Stimulated activated CD8-positive, alpha-beta memory T cell treated with anti-CD3 and anti-CD28 coated beads, Interleukin-7, amount 100 ng/mL, for 24 hours (primary cell): ENCODE results near the gene JAG1.

Experiments used
- DNase-seq: peaks from one replicate; pipeline ENCODE4 v3.0.0-alpha.2; 2020; ENCODE audit warnings: low read depth

Gene JAG1

DNA sequence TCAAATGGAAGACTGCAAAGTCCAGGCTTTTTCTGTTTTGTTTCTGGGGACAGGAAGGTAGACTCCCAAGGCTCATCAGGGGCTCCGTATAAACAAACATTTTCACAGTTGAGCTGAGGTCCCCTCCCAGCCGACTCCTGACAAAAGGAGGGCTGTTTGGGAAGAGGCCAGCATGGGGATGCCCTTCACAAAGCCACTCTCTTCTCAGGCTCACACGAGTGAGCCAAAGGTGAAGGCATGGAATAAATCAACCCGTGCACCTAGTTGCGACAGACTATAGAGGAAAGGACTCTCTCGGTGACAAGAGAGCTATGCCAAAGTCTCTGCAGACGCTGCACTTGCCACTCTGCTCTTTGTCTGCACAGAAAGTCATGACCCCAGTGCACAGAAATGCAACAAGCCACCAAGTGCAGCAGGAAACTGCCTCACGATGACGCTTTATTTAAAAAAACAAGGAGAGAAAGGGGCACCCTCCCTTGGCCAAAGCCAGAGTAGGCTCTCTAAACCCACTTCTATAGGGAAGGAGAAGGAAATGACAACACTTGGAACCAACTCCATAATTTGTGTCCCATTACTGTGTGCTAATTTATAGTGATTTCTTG lies 21.0 kb downstream of the JAG1 start:
- no peak for DNase-seq

DNA sequence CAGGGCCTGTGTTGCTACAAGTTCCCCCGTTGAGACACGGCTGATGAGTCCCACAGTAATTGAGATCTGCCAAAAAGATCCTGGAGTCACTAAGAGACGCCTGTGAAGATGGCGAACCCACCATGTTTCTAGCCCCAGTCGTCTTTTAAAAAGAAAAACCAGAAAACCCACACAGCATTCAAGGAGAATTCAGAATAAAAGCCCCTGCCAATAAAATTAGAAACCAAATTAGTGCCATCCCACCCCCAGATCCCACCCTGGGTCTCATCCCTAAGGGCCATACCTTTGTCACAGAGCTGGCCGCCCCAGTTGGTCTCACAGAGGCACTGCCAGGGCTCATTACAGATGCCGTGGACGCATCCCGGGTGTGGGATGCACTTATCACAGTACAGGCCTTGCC lies 21.6 kb downstream of the JAG1 start:
- DNase-seq: no peak

DNA sequence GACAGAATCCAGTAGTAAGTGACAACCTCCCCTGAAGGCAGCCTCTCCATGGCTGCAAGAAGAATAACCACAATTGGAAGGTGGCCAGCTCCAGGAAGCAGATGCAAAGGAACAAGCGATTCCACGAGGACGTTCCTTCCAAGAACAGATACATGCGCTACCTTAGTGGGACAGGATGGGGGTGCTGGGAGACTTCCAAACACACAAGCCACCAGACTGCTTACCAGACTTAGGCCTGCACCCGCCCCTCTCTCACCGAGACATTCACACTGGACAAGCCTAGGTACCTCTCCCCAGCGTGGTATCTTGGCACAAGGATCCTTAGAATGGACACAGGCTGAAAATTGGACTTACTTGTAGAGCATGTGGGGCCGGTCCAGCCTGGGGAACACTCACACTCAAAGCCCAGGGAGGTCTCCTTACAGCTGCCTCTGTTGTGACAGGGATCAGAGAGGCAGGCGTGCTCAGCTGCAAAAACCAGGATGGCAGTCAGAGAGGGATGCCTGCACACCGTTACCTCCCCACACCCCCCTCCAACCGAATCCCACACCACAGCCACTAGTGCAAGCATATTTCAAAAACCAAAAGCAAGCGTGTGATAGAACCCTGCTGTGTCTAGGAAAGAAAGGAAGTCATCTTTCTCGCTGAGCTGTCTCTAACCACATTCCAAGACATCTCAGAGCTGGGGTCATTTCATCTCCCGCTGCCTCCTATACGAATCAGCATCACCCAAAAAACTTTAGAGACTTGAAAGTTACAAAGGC lies 22.4 kb downstream of the JAG1 start:
- DNase-seq: no peak

DNA sequence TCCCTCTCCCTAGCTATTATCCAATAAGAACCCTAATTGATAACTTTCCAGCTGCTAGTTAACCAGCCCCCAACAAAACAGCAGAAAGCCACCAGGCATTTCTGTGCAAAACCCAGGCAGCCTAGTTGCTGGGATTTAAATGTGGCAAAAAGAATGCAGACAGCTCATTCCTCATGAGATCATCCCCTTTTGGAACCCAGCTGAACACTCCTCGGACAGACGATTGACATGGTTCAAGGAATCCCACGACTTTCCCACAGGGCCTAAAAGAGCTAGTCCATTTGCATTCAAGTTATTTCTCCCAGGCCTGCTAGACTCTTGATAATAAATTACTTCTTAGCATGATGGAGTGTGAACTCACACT lies 24.0 kb downstream of the JAG1 start:
- DNase-seq: no peak

GRCh38 chr20:10649080-10649796 lies 24.6 kb downstream of the JAG1 start:
- no peak for DNase-seq

DNA sequence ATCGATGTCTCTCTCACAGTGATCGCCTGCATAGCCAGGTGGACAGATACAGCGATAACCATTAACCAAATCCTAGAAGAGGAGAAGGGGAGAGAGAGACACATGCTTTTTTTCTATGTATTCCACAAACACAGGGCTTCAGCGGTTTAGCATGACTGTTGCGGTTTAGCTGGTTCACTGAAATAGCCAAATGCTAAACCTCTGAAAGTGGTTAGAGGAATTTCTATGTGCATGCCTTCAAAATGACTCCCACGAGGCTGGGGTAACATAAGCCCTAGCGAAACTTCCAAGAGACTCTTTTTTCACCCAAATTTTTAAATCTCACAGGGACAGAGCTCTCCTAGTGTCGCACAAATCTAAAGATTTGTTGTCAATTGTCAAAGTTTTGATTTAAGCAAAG lies 25.1 kb downstream of the JAG1 start:
- no peak for DNase-seq

DNA sequence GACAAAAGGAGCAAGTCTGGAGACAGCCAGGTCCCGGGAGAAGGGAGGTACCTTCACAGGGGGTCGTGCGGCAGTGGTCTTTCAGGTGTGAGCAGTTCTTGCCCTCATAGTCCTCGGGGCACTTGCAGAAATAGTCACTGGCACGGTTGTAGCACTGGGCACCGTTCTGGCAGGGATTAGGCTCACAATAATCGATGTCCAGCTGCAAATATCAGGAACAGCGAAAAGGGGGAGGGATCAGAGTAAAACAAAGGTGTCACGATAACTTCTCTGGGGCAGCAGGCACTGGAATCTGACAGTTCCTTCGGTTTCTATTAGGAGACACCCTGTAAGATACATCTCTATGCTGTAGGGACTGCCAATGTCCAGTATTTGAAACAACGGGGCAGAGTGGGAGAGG lies 25.9 kb downstream of the JAG1 start:
- no peak for DNase-seq

- no peak for DNase-seq
Observed at GRCh38 chr20:10647471-10647870, 26.3 kb downstream of the JAG1 start.

GRCh38 chr20:10646886-10647420 lies 26.8 kb downstream of the JAG1 start:
- no peak for DNase-seq

- no peak for DNase-seq
Observed at GRCh38 chr20:10646006-10646405, 27.8 kb downstream of the JAG1 start.

DNA sequence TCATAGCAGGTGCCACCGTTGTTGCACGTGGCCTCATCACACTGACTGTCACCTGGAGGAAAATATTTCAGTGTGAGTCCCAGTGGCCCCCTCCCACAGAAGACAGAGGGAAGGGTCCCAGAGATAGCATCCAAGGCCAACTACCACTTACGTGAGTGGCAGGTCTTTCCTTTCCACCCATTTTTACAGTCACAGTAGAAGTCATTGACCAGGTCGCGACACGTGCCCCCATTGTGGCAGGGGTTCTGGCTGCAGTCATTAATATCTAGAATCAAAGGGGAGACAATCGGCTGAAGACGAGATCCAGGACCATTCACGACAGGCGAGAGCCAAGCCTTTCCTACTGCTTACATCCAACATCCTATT lies 28.6 kb downstream of the JAG1 start:
- no peak for DNase-seq

- DNase-seq: no peak
Observed at GRCh38 chr20:10644458-10645204, 29.2 kb downstream of the JAG1 start.

DNA sequence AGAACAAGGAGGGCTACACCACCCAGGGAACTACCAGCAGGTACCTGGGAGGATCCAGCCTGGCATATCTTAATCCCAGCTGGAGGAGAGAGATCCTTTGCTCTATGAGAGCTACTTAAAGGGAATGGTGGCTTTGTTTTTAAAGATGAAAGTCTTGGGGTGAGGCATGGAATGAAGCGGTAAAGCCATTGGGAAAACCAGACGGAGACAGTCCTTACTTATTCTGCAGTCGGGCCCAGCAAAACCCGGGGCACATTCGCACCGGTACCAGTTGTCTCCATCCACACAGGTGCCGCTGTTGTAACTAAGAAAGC lies 30.3 kb downstream of the JAG1 start:
- no peak for DNase-seq

- no peak for DNase-seq
Observed at GRCh38 chr20:10642856-10643559, 30.8 kb downstream of the JAG1 start.

DNA sequence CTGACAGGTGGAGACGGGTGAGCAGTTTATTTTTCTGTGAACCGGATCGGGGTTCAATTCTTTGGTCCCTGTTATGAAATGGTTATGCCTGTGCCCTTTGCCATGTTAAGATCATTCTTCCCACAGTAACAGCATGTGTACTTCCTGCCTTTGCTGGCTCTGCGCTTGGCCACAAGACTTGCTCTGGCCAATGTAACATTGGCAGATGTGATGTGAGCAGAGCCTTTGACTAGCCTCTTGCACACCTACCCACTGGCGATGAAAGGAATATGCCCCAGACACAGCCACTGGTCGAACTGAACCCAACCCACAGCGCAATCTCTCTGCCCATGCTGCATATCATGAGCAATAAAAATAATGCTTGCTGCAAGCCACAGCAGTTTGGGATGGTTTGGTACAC lies 31.9 kb downstream of the JAG1 start:
- DNase-seq: no peak

- no peak for DNase-seq
Observed at GRCh38 chr20:10641467-10641866, 32.3 kb downstream of the JAG1 start.

DNA sequence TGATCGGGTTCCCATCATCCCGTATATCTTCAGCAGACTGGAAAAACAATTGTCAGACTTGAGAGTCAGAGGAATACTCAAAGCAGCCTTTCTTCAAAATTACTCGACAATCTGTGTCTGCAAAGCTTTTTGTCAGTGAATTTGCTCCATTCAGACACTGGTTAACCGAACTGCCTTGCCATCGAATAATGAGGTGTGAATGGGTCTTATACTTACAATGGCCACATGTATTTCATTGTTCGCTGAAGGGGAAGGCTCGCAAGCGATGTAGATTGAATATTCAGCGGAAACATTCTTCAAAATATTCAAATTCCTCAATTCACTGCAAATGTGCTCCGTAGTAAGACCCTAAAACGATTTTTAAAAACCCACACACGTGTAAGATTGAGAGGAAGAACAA lies 32.9 kb downstream of the JAG1 start:
- no peak for DNase-seq

GRCh38 chr20:10639737-10640556 lies 33.9 kb downstream of the JAG1 start:
- no peak for DNase-seq

GRCh38 chr20:10639077-10639736 lies 34.6 kb downstream of the JAG1 start:
- DNase-seq: no peak

GRCh38 chr20:10637563-10637962 lies 36.2 kb downstream of the JAG1 start:
- DNase-seq: no peak
